ENCODE data around the gene CNDP1.

The CNDP1 gene

GRCh38 chr18:74623047-74623816 is 88.9 kb downstream of the CNDP1 start:
- no peak overlapping the region for H3K27ac ChIP-seq
- H3K4me3 ChIP-seq (ENCODE audit: low read depth, low read length): no peak overlapping the region
- DNase-seq: no peak
- TF ChIP-seq, protein P1, sequence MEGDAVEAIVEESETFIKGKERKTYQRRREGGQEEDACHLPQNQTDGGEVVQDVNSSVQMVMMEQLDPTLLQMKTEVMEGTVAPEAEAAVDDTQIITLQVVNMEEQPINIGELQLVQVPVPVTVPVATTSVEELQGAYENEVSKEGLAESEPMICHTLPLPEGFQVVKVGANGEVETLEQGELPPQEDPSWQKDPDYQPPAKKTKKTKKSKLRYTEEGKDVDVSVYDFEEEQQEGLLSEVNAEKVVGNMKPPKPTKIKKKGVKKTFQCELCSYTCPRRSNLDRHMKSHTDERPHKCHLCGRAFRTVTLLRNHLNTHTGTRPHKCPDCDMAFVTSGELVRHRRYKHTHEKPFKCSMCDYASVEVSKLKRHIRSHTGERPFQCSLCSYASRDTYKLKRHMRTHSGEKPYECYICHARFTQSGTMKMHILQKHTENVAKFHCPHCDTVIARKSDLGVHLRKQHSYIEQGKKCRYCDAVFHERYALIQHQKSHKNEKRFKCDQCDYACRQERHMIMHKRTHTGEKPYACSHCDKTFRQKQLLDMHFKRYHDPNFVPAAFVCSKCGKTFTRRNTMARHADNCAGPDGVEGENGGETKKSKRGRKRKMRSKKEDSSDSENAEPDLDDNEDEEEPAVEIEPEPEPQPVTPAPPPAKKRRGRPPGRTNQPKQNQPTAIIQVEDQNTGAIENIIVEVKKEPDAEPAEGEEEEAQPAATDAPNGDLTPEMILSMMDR (IDR thresholded peaks at IDR 0.05; ENCODE audit: low read depth, low read length, missing control alignments): peak; percentile 68
- no peaks in the 10 kb centered on the region for H3K27me3 ChIP-seq (replicated peaks)
- in situ Hi-C loops (cut with HindIII; ENCODE audit: low pct_ligation_motif_present, low sequenced_read_pairs): no loop called here
- H3K36me3 ChIP-seq (replicated peaks): no peaks in the 10 kb centered on the region

DNA sequence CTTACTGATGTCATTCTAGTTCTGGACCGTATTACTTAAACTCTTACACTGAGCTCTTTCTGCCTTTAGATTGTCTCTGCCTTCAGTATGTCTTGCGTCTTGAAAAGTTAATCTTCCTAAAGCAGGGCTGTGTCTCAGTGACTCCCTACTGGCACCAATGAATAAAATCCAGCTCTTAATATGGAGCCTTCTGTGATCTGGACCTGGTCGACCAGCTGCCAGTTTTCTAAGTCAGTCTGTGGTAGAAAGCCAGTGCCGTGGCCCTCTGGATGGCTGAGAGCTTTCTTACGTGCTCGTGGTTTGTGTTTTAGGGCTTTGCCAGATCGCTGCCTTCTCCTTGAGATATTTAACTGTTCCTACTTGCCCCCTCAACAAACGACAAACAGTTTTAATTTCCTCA is 90.2 kb downstream of the CNDP1 start:
- Histone ChIP-seq H3K27ac (no peak overlapping the region), H3K36me3 (replicated peaks) (no peaks in the 10 kb centered on the region), H3K27me3 (replicated peaks) (no peaks in the 10 kb centered on the region), H3K4me3 (ENCODE audit: low read depth, low read length) (no peak overlapping the region)
- TF ChIP-seq, protein P1 (IDR thresholded peaks at IDR 0.05; ENCODE audit: low read depth, low read length, missing control alignments): no peak
- in situ Hi-C loops (cut with HindIII; ENCODE audit: low pct_ligation_motif_present, low sequenced_read_pairs): no loop called here
- DNase-seq: no peak

GRCh38 chr18:74625157-74625556 is 90.9 kb downstream of the CNDP1 start:
- peak; percentile 32 for DNase-seq
- Histone ChIP-seq H3K36me3 (replicated peaks) (no peaks in the 10 kb centered on the region), H3K27ac (no peak overlapping the region), H3K27me3 (replicated peaks) (no peaks in the 10 kb centered on the region), H3K4me3 (ENCODE audit: low read depth, low read length) (no peak overlapping the region)
- TF ChIP-seq, protein P1 (IDR thresholded peaks at IDR 0.05; ENCODE audit: low read depth, low read length, missing control alignments): no peak
- in situ Hi-C loops (cut with HindIII; ENCODE audit: low pct_ligation_motif_present, low sequenced_read_pairs): no loop called here

GRCh38 chr18:74626049-74626874 is 92.0 kb downstream of the CNDP1 start:
- no peak for DNase-seq
- Histone ChIP-seq H3K27ac (no peak overlapping the region), H3K27me3 (replicated peaks) (no peaks in the 10 kb centered on the region), H3K4me3 (ENCODE audit: low read depth, low read length) (no peak overlapping the region), H3K36me3 (replicated peaks) (no peaks in the 10 kb centered on the region)
- TF ChIP-seq, protein P1 (IDR thresholded peaks at IDR 0.05; ENCODE audit: low read depth, low read length, missing control alignments): no peak
- in situ Hi-C loops (cut with HindIII; ENCODE audit: low pct_ligation_motif_present, low sequenced_read_pairs): no loop called here

DNA sequence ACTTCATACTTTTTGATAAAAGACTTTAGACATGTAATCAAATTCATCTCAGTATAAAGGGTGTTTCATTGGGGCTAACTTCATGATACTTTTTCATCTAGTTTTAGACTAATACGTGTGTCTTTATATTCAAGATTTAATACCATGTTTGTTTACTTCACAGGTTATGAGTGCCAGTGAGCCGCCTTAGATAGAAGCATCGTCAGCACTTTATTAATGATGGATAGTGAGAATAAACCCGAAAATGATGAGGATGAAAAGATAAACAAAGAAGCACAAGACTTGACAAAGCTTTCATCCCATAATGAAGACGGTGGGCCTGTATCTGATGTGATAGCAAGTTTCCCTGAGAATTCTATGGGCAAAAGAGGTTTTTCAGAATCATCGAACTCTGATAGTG is 96.5 kb downstream of the CNDP1 start:
- peaks cover 3% of the 10 kb centered on the region for H3K36me3 ChIP-seq (replicated peaks)
- no peaks in the 10 kb centered on the region for H3K27me3 ChIP-seq (replicated peaks)
- in situ Hi-C loops (cut with HindIII; ENCODE audit: low pct_ligation_motif_present, low sequenced_read_pairs): no loop called here
- TF ChIP-seq, protein P1 (IDR thresholded peaks at IDR 0.05; ENCODE audit: low read depth, low read length, missing control alignments): no peak
- H3K4me3 ChIP-seq (ENCODE audit: low read depth, low read length): no peak overlapping the region
- DNase-seq: no peak
- no peak overlapping the region for H3K27ac ChIP-seq
